Measurements from ENCODE around the gene METAP2. TPM values are rescaled to one million over a fixed set of nuclear protein-coding genes. Genes with fewer than 3 reads are reported as not detected.

Gene METAP2
- total RNA-seq, 1 donor from 2014 or later, result 81.6 TPM

- H3K27ac ChIP-seq (ENCODE audit: low read depth, low read length), result no peak overlapping the region
- no peak overlapping the region for H3K4me2 ChIP-seq (ENCODE audit: low read length)
- no peak for FAIRE-seq
- H4K20me1 ChIP-seq (ENCODE audit: insufficient read depth, low read length), result peaks cover 20% of the 10 kb centered on the region
- no peaks in the 10 kb centered on the region for H3K27me3 Mint-ChIP-seq (ENCODE audit: low read depth, unreplicated experiment)
- no peak for DNase-seq (ENCODE audit: low read depth)
- peaks cover 51% of the 10 kb centered on the region for H3K36me3 ChIP-seq (ENCODE audit: insufficient read depth, low read length)
- no peak overlapping the region for H3K4me3 ChIP-seq (ENCODE audit: insufficient read depth, low read depth, low read length)
- no peak overlapping the region for H3K27ac Mint-ChIP-seq (ENCODE audit: unreplicated experiment)
- peaks cover 34% of the 10 kb centered on the region for H3K36me3 Mint-ChIP-seq (ENCODE audit: low read depth, unreplicated experiment)
- TF ChIP-seq EZH2 (IDR thresholded peaks at IDR 0.05; ENCODE audit: insufficient read depth, low read length), result no peak
- H3K4me3 Mint-ChIP-seq (ENCODE audit: unreplicated experiment), result no peak overlapping the region
- no peaks in the 10 kb centered on the region for H3K9me3 Mint-ChIP-seq (ENCODE audit: unreplicated experiment)
- H2AFZ ChIP-seq (ENCODE audit: low read depth, low read length), result no peak overlapping the region
- no peak overlapping the region for H3K9ac ChIP-seq (ENCODE audit: low read length)
- no peaks in the 10 kb centered on the region for H3K27me3 ChIP-seq (ENCODE audit: insufficient read depth, low read length)
- H3K4me1 ChIP-seq (ENCODE audit: insufficient read depth, low read length), result no peaks in the 10 kb centered on the region
- H3K9me3 ChIP-seq (ENCODE audit: insufficient read depth, low read depth, low read length), result no peaks in the 10 kb centered on the region
- peaks cover 30% of the 10 kb centered on the region for H3K79me2 ChIP-seq (ENCODE audit: insufficient read depth, low read length)
- H3K4me1 Mint-ChIP-seq (ENCODE audit: low read depth, unreplicated experiment), result no peaks in the 10 kb centered on the region
Measured at GRCh38 chr12:95494888-95495287, 20.9 kb downstream of the METAP2 start.

- FAIRE-seq (no peak), DNase-seq (ENCODE audit: low read depth) (no peak)
- Mint-ChIP-seq H3K36me3 (ENCODE audit: low read depth, unreplicated experiment) (peaks cover 31% of the 10 kb centered on the region), H3K4me3 (ENCODE audit: unreplicated experiment) (no peak overlapping the region), H3K4me1 (ENCODE audit: low read depth, unreplicated experiment) (no peaks in the 10 kb centered on the region), H3K27ac (ENCODE audit: unreplicated experiment) (no peak overlapping the region), H3K9me3 (ENCODE audit: unreplicated experiment) (no peaks in the 10 kb centered on the region), H3K27me3 (ENCODE audit: low read depth, unreplicated experiment) (no peaks in the 10 kb centered on the region)
- Histone ChIP-seq H3K79me2 (ENCODE audit: insufficient read depth, low read length) (peaks cover 32% of the 10 kb centered on the region), H2AFZ (ENCODE audit: low read depth, low read length) (no peak overlapping the region), H3K27ac (ENCODE audit: low read depth, low read length) (no peak overlapping the region), H3K36me3 (ENCODE audit: insufficient read depth, low read length) (peaks cover 50% of the 10 kb centered on the region), H3K9me3 (ENCODE audit: insufficient read depth, low read depth, low read length) (no peaks in the 10 kb centered on the region), H3K27me3 (ENCODE audit: insufficient read depth, low read length) (no peaks in the 10 kb centered on the region), H4K20me1 (ENCODE audit: insufficient read depth, low read length) (peaks cover 19% of the 10 kb centered on the region), H3K4me1 (ENCODE audit: insufficient read depth, low read length) (no peaks in the 10 kb centered on the region), H3K9ac (ENCODE audit: low read length) (no peak overlapping the region), H3K4me3 (ENCODE audit: insufficient read depth, low read depth, low read length) (no peak overlapping the region), H3K4me2 (ENCODE audit: low read length) (no peak overlapping the region)
- no peak for TF ChIP-seq EZH2 (IDR thresholded peaks at IDR 0.05; ENCODE audit: insufficient read depth, low read length)
- no peak for TF ChIP-seq CTCF (IDR thresholded peaks at IDR 0.05; ENCODE audit: insufficient read depth, low read depth, low read length)
Measured at GRCh38 chr12:95495433-95495832, 21.5 kb downstream of the METAP2 start.

GRCh38 chr12:95497031-95497430 lies 23.1 kb downstream of the METAP2 start:
- Histone ChIP-seq H3K9ac (ENCODE audit: low read length) (no peak overlapping the region), H3K4me1 (ENCODE audit: insufficient read depth, low read length) (no peaks in the 10 kb centered on the region), H4K20me1 (ENCODE audit: insufficient read depth, low read length) (peaks cover 8% of the 10 kb centered on the region), H3K79me2 (ENCODE audit: insufficient read depth, low read length) (peaks cover 34% of the 10 kb centered on the region), H3K9me3 (ENCODE audit: insufficient read depth, low read depth, low read length) (no peaks in the 10 kb centered on the region), H3K4me2 (ENCODE audit: low read length) (no peak overlapping the region), H3K4me3 (ENCODE audit: insufficient read depth, low read depth, low read length) (no peak overlapping the region), H3K27me3 (ENCODE audit: insufficient read depth, low read length) (no peaks in the 10 kb centered on the region), H2AFZ (ENCODE audit: low read depth, low read length) (no peak overlapping the region), H3K27ac (ENCODE audit: low read depth, low read length) (no peak overlapping the region), H3K36me3 (ENCODE audit: insufficient read depth, low read length) (peaks cover 50% of the 10 kb centered on the region)
- no peaks in the 10 kb centered on the region for H3K9me3 Mint-ChIP-seq (ENCODE audit: unreplicated experiment)
- peaks cover 28% of the 10 kb centered on the region for H3K36me3 Mint-ChIP-seq (ENCODE audit: low read depth, unreplicated experiment)
- H3K27me3 Mint-ChIP-seq (ENCODE audit: low read depth, unreplicated experiment), result no peaks in the 10 kb centered on the region
- TF ChIP-seq EZH2 (IDR thresholded peaks at IDR 0.05; ENCODE audit: insufficient read depth, low read length), result no peak
- no peak for TF ChIP-seq CTCF (IDR thresholded peaks at IDR 0.05; ENCODE audit: insufficient read depth, low read depth, low read length)
- H3K4me1 Mint-ChIP-seq (ENCODE audit: low read depth, unreplicated experiment), result no peaks in the 10 kb centered on the region
- DNase-seq (ENCODE audit: low read depth) (no peak), FAIRE-seq (no peak)
- H3K27ac Mint-ChIP-seq (ENCODE audit: unreplicated experiment), result no peak overlapping the region
- H3K4me3 Mint-ChIP-seq (ENCODE audit: unreplicated experiment), result no peak overlapping the region

Measured in astrocyte (in vitro differentiated cells and primary cell).